Effector memory CD4-positive, alpha-beta T cell (primary cell): ENCODE results near the gene HBA1.
"Not testable (repeated sequence)": the region's sequence is repeated elsewhere in the genome, so short reads cannot be mapped to it uniquely, and the experiment has no call there.

Experiments used
- DNase-seq, 3 donors: peaks; one replicate each; pipeline ENCODE4 v3.0.0-alpha.2; 2020
- H3K27ac ChIP-seq: 2 replicates; pipeline ENCODE4 v1.7.0; 2013; ENCODE audit warnings: mild to moderate bottlenecking, low read length, moderate library complexity; ENCODE audit not compliant: insufficient read depth, poor library complexity, severe bottlenecking
- H3K27me3 ChIP-seq: replicated peaks from 2 replicates; pipeline ENCODE4 v1.7.0; 2013; ENCODE audit warnings: mild to moderate bottlenecking, low read length; ENCODE audit not compliant: insufficient read depth, control insufficient read depth, poor library complexity, severe bottlenecking
- H3K36me3 ChIP-seq: 2 replicates; pipeline ENCODE4 v1.7.0; 2013; ENCODE audit warnings: mild to moderate bottlenecking, low read length, moderate library complexity; ENCODE audit not compliant: control insufficient read depth, insufficient read depth
- H3K4me1 ChIP-seq: 2 replicates; pipeline ENCODE4 v1.7.0; 2013; ENCODE audit warnings: low read length, mild to moderate bottlenecking; ENCODE audit not compliant: control insufficient read depth, insufficient read depth, poor library complexity, severe bottlenecking
- H3K4me3 ChIP-seq: 2 replicates; pipeline ENCODE4 v1.7.0; 2013; ENCODE audit warnings: low read length, low read depth, mild to moderate bottlenecking; ENCODE audit not compliant: insufficient read depth, poor library complexity, severe bottlenecking
- H3K9me3 ChIP-seq: 2 replicates; pipeline ENCODE4 v1.7.0; 2013; ENCODE audit warnings: mild to moderate bottlenecking, low read length, moderate library complexity; ENCODE audit not compliant: control insufficient read depth

Gene HBA1

GRCh38 chr16:166375-167121 is 9.9 kb upstream of the HBA1 start:
- H3K9me3 ChIP-seq: no peaks in the 10 kb centered on the region

GRCh38 chr16:167122-167690 is 9.3 kb upstream of the HBA1 start:
- Histone ChIP-seq H3K4me3 (no peak overlapping the region), H3K36me3 (no peaks in the 10 kb centered on the region), H3K27ac (no peak overlapping the region), H3K9me3 (no peaks in the 10 kb centered on the region), H3K27me3 (peaks cover 31% of the 10 kb centered on the region), H3K4me1 (peaks cover 18% of the 10 kb centered on the region)
- no peak for DNase-seq

More at GRCh38 chr16:166375-167121, 9.9 kb upstream of the HBA1 start:
- peak overlapping the region; percentile 12 for H3K4me3 ChIP-seq
- H3K4me1 ChIP-seq: peaks cover 18% of the 10 kb centered on the region
- H3K36me3 ChIP-seq: no peaks in the 10 kb centered on the region
- no peak overlapping the region for H3K27ac ChIP-seq
- no peak for DNase-seq
- H3K27me3 ChIP-seq: peaks cover 31% of the 10 kb centered on the region

- Histone ChIP-seq H3K4me3 (no peak overlapping the region), H3K27me3 (peaks cover 31% of the 10 kb centered on the region), H3K36me3 (no peaks in the 10 kb centered on the region), H3K27ac (no peak overlapping the region), H3K9me3 (no peaks in the 10 kb centered on the region), H3K4me1 (peaks cover 18% of the 10 kb centered on the region)
- DNase-seq: no peak
Observed at GRCh38 chr16:168424-168823, 8.1 kb upstream of the HBA1 start.

GRCh38 chr16:169014-169413 is 7.5 kb upstream of the HBA1 start:
- no peaks in the 10 kb centered on the region for H3K9me3 ChIP-seq
- DNase-seq: no peak
- H3K27me3 ChIP-seq: peaks cover 31% of the 10 kb centered on the region
- H3K36me3 ChIP-seq: no peaks in the 10 kb centered on the region
- no peak overlapping the region for H3K4me3 ChIP-seq
- H3K27ac ChIP-seq: no peak overlapping the region
- peaks cover 18% of the 10 kb centered on the region for H3K4me1 ChIP-seq

GRCh38 chr16:170088-170507 is 6.4 kb upstream of the HBA1 start:
- not testable (repeated sequence) for H3K36me3 ChIP-seq, DNase-seq, H3K9me3 ChIP-seq, H3K27ac ChIP-seq, H3K4me3 ChIP-seq
- peaks cover 15% of the 10 kb centered on the region for H3K4me1 ChIP-seq
- peaks cover 35% of the 10 kb centered on the region for H3K27me3 ChIP-seq

- peaks cover 8% of the 10 kb centered on the region for H3K4me1 ChIP-seq
- H3K27me3 ChIP-seq: peaks cover 33% of the 10 kb centered on the region
- no peak overlapping the region for H3K4me3 ChIP-seq
- H3K9me3 ChIP-seq: no peaks in the 10 kb centered on the region
- H3K27ac ChIP-seq: no peak overlapping the region
- H3K36me3 ChIP-seq: no peaks in the 10 kb centered on the region
- no peak for DNase-seq
Observed at GRCh38 chr16:170788-171187, 5.7 kb upstream of the HBA1 start.

GRCh38 chr16:172374-172941 is 4.0 kb upstream of the HBA1 start, which contains the start of gene HBA2:
HBA2 (plus strand) TSS chr16:172876; CDS start chr16:172913, 37 bp downstream.
- H3K9me3 ChIP-seq, H3K4me1 ChIP-seq, H3K27ac ChIP-seq, DNase-seq, H3K4me3 ChIP-seq, H3K36me3 ChIP-seq: not testable (repeated sequence)
- peaks cover 22% of the 10 kb centered on the region for H3K27me3 ChIP-seq

- H3K27ac ChIP-seq, H3K36me3 ChIP-seq, H3K4me1 ChIP-seq, H3K9me3 ChIP-seq, DNase-seq, H3K4me3 ChIP-seq: not testable (repeated sequence)
- peaks cover 28% of the 10 kb centered on the region for H3K27me3 ChIP-seq
Observed at GRCh38 chr16:173211-173854, 3.1 kb upstream of the HBA1 start.

GRCh38 chr16:173928-174769 is 2.3 kb upstream of the HBA1 start:
- H3K9me3 ChIP-seq, H3K36me3 ChIP-seq, H3K4me1 ChIP-seq, H3K27ac ChIP-seq, H3K4me3 ChIP-seq, DNase-seq: not testable (repeated sequence)
- peaks cover 34% of the 10 kb centered on the region for H3K27me3 ChIP-seq
